WERI-Rb-1 (cell line): Measurements from ENCODE around the gene ITCH.

Experiments used
- DNase-seq: peaks from one replicate; pipeline ENCODE4 v3.0.0-alpha.2; 2020
- H3K27ac ChIP-seq: fragments of 250-450 bp; sonication (Bioruptor Pico); 2 replicates; pipeline ENCODE4 v1.5.1; 2020; ENCODE audit warnings: mild to moderate bottlenecking, moderate library complexity
- H3K27me3 ChIP-seq: fragments of 250-450 bp; sonication (Bioruptor Pico); 2 replicates; pipeline ENCODE4 v1.5.1; 2021; ENCODE audit warnings: mild to moderate bottlenecking, low read depth, moderate library complexity; ENCODE audit not compliant: insufficient read depth, severe bottlenecking
- H3K36me3 ChIP-seq: fragments of 250-450 bp; sonication (Bioruptor Pico); 2 replicates; pipeline ENCODE4 v1.5.1; 2020; ENCODE audit warnings: mild to moderate bottlenecking, moderate library complexity
- H3K4me3 ChIP-seq: 2 replicates; pipeline ENCODE4 v1.5.1; 2011; ENCODE audit warnings: low read depth, mild to moderate bottlenecking, control low read depth, low read length
- H3K9me3 ChIP-seq: fragments of 250-450 bp; sonication (Bioruptor Pico); 2 replicates; pipeline ENCODE4 v1.5.1; 2021; ENCODE audit warnings: mild to moderate bottlenecking, moderate library complexity; ENCODE audit not compliant: severe bottlenecking
- CTCF ChIP-seq: IDR thresholded peaks from 2 replicates; pipeline ENCODE4 v1.5.1; 2011; ENCODE audit warnings: low read depth, mild to moderate bottlenecking, control low read depth, inconsistent platforms, low read length

The ITCH gene

GRCh38 chr20:34461779-34462087, 98.7 kb downstream of the ITCH start:
- DNase-seq, result no peak
- peaks cover 47% of the 10 kb centered on the region for H3K36me3 ChIP-seq
- no peaks in the 10 kb centered on the region for H3K9me3 ChIP-seq
- H3K27ac ChIP-seq, result no peak overlapping the region
- no peak overlapping the region for H3K4me3 ChIP-seq
- H3K27me3 ChIP-seq, result no peaks in the 10 kb centered on the region
- TF ChIP-seq CTCF, result no peak

- Histone ChIP-seq H3K36me3 (peaks cover 22% of the 10 kb centered on the region), H3K9me3 (no peaks in the 10 kb centered on the region), H3K27me3 (no peaks in the 10 kb centered on the region), H3K4me3 (no peak overlapping the region), H3K27ac (no peak overlapping the region)
- no peak for TF ChIP-seq CTCF
- no peak for DNase-seq
Measured at GRCh38 chr20:34468951-34469350, 105.9 kb downstream of the ITCH start.

GRCh38 chr20:34472246-34472925, 109.3 kb downstream of the ITCH start:
- Histone ChIP-seq H3K36me3 (peaks cover 35% of the 10 kb centered on the region), H3K27ac (no peak overlapping the region), H3K27me3 (no peaks in the 10 kb centered on the region), H3K9me3 (no peaks in the 10 kb centered on the region), H3K4me3 (no peak overlapping the region)
- no peak for TF ChIP-seq CTCF
- no peak for DNase-seq

GRCh38 chr20:34473262-34473883, 110.3 kb downstream of the ITCH start:
- Histone ChIP-seq H3K9me3 (no peaks in the 10 kb centered on the region), H3K27me3 (no peaks in the 10 kb centered on the region), H3K27ac (peak overlapping the region; percentile 59), H3K4me3 (no peak overlapping the region), H3K36me3 (peaks cover 45% of the 10 kb centered on the region)
- peak; percentile 85 for DNase-seq
- TF ChIP-seq CTCF, result peak; percentile 69

- Histone ChIP-seq H3K4me3 (no peak overlapping the region), H3K36me3 (peaks cover 61% of the 10 kb centered on the region), H3K9me3 (no peaks in the 10 kb centered on the region), H3K27me3 (no peaks in the 10 kb centered on the region), H3K27ac (no peak overlapping the region)
- no peak for TF ChIP-seq CTCF
- no peak for DNase-seq
Measured at GRCh38 chr20:34475979-34476736, 113.1 kb downstream of the ITCH start.
